Gastroesophageal sphincter (tissue), 4 donors: ENCODE results near the gene PTPN14. TPM values are rescaled to one million over a fixed set of nuclear protein-coding genes. Genes with fewer than 3 reads are reported as not detected.

ENCODE experiments used
- ATAC-seq: fragments of 150-250 bp; one replicate; pipeline ENCODE4 v1.9.1; 2016; ENCODE audit warnings: mild to moderate bottlenecking, moderate library complexity
- H3K27ac ChIP-seq, 4 donors: fragments of 200-600 bp; sonication (generic) in 3 of 4; 1 replicate in 3 of 4; 2 replicates in 1 of 4; pipeline ENCODE4 v1.5.1; 2016 to 2019
- H3K27me3 ChIP-seq: fragments of 200-600 bp; sonication (generic); one replicate; pipeline ENCODE4 v1.5.1; 2019
- H3K36me3 ChIP-seq, 2 donors: fragments of 200-600 bp; sonication (generic); one replicate each; pipeline ENCODE4 v1.5.1; 2019; ENCODE audit warnings: control low read depth in 1 of 2
- H3K4me1 ChIP-seq, 3 donors: fragments of 200-600 bp; sonication (generic); 1 replicate in 2 of 3; 2 replicates in 1 of 3; pipeline ENCODE4 v1.5.1; 2016 to 2019; ENCODE audit warnings: control low read depth in 2 of 3
- H3K4me3 ChIP-seq, 2 donors: fragments of 200-600 bp; sonication (generic); one replicate each; pipeline ENCODE4 v1.5.1; 2019; ENCODE audit warnings: mild to moderate bottlenecking in 1 of 2, moderate library complexity in 1 of 2
- H3K9me3 ChIP-seq, 3 donors: fragments of 200-600 bp; sonication (generic); one replicate each; pipeline ENCODE4 v1.5.1; 2017 to 2019; ENCODE audit warnings: control low read depth in 2 of 3
- EP300 ChIP-seq: sonication (generic); formaldehyde crosslinking; IDR thresholded peaks from one replicate; pipeline ENCODE4 v1.6.1; 2017; ENCODE audit warnings: antibody characterized with exemption, mild to moderate bottlenecking
- POLR2A ChIP-seq, 2 donors: fragments of 450-650 bp; IDR thresholded peaks; one replicate each; pipeline ENCODE4 v1.6.1; 2017; ENCODE audit warnings: antibody characterized with exemption in 2 of 2, mild to moderate bottlenecking in 2 of 2, moderate library complexity in 1 of 2
- POLR2AphosphoS5 ChIP-seq: sonication (generic); formaldehyde crosslinking; IDR thresholded peaks from one replicate; pipeline ENCODE4 v1.6.1; 2017; ENCODE audit warnings: antibody characterized with exemption
- WGBS, 2 donors: methylation state at CpG; one replicate each; pipeline ENCODE4 v1.1.5; 2018; ENCODE audit warnings: low coverage in 1 of 2; 5-methylcytosine and 5-hydroxymethylcytosine counted together
- total RNA-seq, 4 donors: library from RNA; depleted of rRNA; stranded (reverse); fragments of >200 nt; gene quantifications; one replicate each; pipeline ENCODE4 v1.1.0, GENCODE V29; 2016
- TF ChIP-seq, protein P1 (sequence below), 4 experiments: fragments of 200-600 bp in 2 of 4; fragments of 450-650 bp in 2 of 4; sonication (generic) in 1 of 4; IDR thresholded peaks; one replicate each; pipeline ENCODE4 v1.5.1; 2017 to 2019; ENCODE audit warnings: antibody characterized with exemption in 4 of 4, mild to moderate bottlenecking in 2 of 4, moderate library complexity in 2 of 4

The PTPN14 gene
- total RNA-seq, 4 donors from 2014 or later: 38.9 to 96.8 (median 75.4) TPM

GRCh38 chr1:214504330-214504729 is 47.1 kb downstream of the PTPN14 start:
- no peak for ATAC-seq
- TF ChIP-seq POLR2AphosphoS5 (no peak), POLR2A (IDR thresholded peaks at IDR 0.05) (no peak), EP300 (no peak)
- TF ChIP-seq, protein P1, sequence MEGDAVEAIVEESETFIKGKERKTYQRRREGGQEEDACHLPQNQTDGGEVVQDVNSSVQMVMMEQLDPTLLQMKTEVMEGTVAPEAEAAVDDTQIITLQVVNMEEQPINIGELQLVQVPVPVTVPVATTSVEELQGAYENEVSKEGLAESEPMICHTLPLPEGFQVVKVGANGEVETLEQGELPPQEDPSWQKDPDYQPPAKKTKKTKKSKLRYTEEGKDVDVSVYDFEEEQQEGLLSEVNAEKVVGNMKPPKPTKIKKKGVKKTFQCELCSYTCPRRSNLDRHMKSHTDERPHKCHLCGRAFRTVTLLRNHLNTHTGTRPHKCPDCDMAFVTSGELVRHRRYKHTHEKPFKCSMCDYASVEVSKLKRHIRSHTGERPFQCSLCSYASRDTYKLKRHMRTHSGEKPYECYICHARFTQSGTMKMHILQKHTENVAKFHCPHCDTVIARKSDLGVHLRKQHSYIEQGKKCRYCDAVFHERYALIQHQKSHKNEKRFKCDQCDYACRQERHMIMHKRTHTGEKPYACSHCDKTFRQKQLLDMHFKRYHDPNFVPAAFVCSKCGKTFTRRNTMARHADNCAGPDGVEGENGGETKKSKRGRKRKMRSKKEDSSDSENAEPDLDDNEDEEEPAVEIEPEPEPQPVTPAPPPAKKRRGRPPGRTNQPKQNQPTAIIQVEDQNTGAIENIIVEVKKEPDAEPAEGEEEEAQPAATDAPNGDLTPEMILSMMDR (IDR thresholded peaks at IDR 0.05): no peak
- WGBS, 2 donors: 89 to 93% methylated on average over 3 to 4 of the region's 5 CpGs
- Histone ChIP-seq H3K9me3 (no peaks in the 10 kb centered on the region), H3K4me1 (peaks cover 4 to 42% (median 9%) of the 10 kb centered on the region in 3 donors), H3K4me3 (no peak overlapping the region), H3K27ac (no peak overlapping the region), H3K27me3 (no peaks in the 10 kb centered on the region), H3K36me3 (peaks cover 0 to 4% of the 10 kb centered on the region in 2 donors)

- Histone ChIP-seq H3K4me1 (peaks cover 4 to 50% (median 9%) of the 10 kb centered on the region in 3 donors), H3K27me3 (no peaks in the 10 kb centered on the region), H3K9me3 (no peaks in the 10 kb centered on the region), H3K27ac (no peak overlapping the region), H3K36me3 (peaks cover 0 to 4% of the 10 kb centered on the region in 2 donors), H3K4me3 (no peak overlapping the region)
- ATAC-seq: no peak
- TF ChIP-seq POLR2A (IDR thresholded peaks at IDR 0.05) (no peak), EP300 (no peak), POLR2AphosphoS5 (no peak)
- TF ChIP-seq, protein P1 (IDR thresholded peaks at IDR 0.05): no peak
- WGBS, 2 donors: 66 to 86% methylated on average over 4 of the region's 4 CpGs
Measured at GRCh38 chr1:214503553-214503952, 47.8 kb downstream of the PTPN14 start.

DNA sequence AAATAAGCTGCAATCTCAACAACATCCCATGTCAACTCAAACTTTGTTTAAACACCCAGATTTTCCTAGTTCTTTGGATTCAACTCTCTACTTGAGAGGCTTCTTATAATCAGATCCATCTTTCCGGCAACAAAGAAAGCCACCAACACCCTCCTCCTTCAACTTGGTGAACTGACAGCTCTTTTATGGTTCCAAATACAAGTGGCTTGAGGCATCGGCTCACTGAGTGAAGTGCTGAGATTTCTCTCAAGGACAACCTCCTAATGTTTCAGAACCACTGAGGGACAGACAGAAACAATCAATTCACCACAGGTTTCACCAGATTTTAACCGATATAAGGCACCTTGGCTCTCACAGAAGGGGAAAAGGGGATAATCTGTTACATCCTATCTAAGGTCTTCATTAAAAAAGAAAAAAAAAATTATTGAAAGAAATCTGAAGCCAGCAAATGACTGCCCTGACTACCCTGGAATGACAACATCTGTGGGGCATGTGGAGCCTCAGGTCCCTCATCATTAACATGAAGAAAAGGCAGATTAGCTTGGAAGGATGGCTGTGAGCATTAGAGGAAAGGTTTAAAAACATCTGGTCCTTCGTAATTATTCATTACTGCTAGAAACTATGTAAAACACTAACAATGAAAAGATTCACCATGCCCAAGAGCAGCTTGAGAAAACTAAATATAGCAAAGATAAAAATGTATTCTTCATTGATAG is 50.9 kb downstream of the PTPN14 start:
- 59 to 65% methylated on average over 2 to 4 of the region's 4 CpGs for WGBS, 2 donors
- peak overlapping the region; percentile 12 to 64 (median 38) for H3K27ac ChIP-seq
- no peaks in the 10 kb centered on the region for H3K9me3 ChIP-seq
- TF ChIP-seq POLR2AphosphoS5 (no peak), POLR2A (IDR thresholded peaks at IDR 0.05) (no peak), EP300 (no peak)
- TF ChIP-seq, protein P1 (IDR thresholded peaks at IDR 0.05): no peak
- H3K36me3 ChIP-seq: no peaks in the 10 kb centered on the region
- peaks cover 4 to 65% (median 13%) of the 10 kb centered on the region in 3 donors for H3K4me1 ChIP-seq
- no peak for ATAC-seq
- H3K4me3 ChIP-seq: no peak overlapping the region
- no peaks in the 10 kb centered on the region for H3K27me3 ChIP-seq

GRCh38 chr1:214499732-214500131 is 51.7 kb downstream of the PTPN14 start:
- H3K4me1 ChIP-seq: peaks cover 4 to 66% (median 14%) of the 10 kb centered on the region in 3 donors
- H3K4me3 ChIP-seq: no peak overlapping the region
- no peak for ATAC-seq
- TF ChIP-seq POLR2AphosphoS5: no peak
- TF ChIP-seq POLR2A (IDR thresholded peaks at IDR 0.05): no peak
- TF ChIP-seq, protein P1 (IDR thresholded peaks at IDR 0.05): no peak
- TF ChIP-seq EP300: no peak
- WGBS, 2 donors: 70 to 77% methylated on average over 4 of the region's 4 CpGs
- H3K9me3 ChIP-seq: no peaks in the 10 kb centered on the region
- peak overlapping the region in 2 of 4 donors; percentile 43 to 64 for H3K27ac ChIP-seq
- H3K36me3 ChIP-seq: no peaks in the 10 kb centered on the region
- H3K27me3 ChIP-seq: no peaks in the 10 kb centered on the region

- H3K9me3 ChIP-seq: no peaks in the 10 kb centered on the region
- H3K4me1 ChIP-seq: peaks cover 4 to 83% (median 18%) of the 10 kb centered on the region in 3 donors
- no peak for ATAC-seq
- H3K36me3 ChIP-seq: no peaks in the 10 kb centered on the region
- no peaks in the 10 kb centered on the region for H3K27me3 ChIP-seq
- no peak overlapping the region for H3K4me3 ChIP-seq
- WGBS, 2 donors: 0% methylated on average over 1 of the region's 1 CpG
- TF ChIP-seq POLR2A (IDR thresholded peaks at IDR 0.05) (no peak), EP300 (no peak)
- H3K27ac ChIP-seq: peak overlapping the region in 1 of 4 donors; percentile 13
Measured at GRCh38 chr1:214498021-214498420, 53.4 kb downstream of the PTPN14 start.
